C4-2B (cell line): ENCODE data around the gene ATP6V0A1.

Source experiments
- CTCF ChIP-seq: fragments of 450-650 bp; conservative IDR thresholded peaks from 2 replicates; pipeline ENCODE4 v1.5.1; 2017; ENCODE audit warnings: mild to moderate bottlenecking
- ZFX ChIP-seq: fragments of 450-650 bp; IDR thresholded peaks from 2 replicates; pipeline ENCODE4 v1.6.1; 2017

- TF ChIP-seq CTCF (no peak), ZFX (no peak)
Observed at GRCh38 chr17:42555122-42555622, 96.5 kb downstream of the ATP6V0A1 start.
